SK-N-SH (cell line): Measurements from ENCODE around the gene RAB3IL1. TPM values are rescaled to one million over a fixed set of nuclear protein-coding genes. Genes with fewer than 3 reads are reported as not detected.
A peak's percentile ranks its signal among the peaks of the same experiment; 100 is the strongest.

Experiments used
- CTCF ChIA-PET: fragments of 300-600, 350-600 bp; formaldehyde crosslinking; extraction: SDS; loops from one replicate; lab custom pipeline; 2021; lab: Yijun Ruan, JAX
- POLR2A ChIA-PET: fragments of 350-600 bp; sonication (Branson Sonifier 250); formaldehyde crosslinking; extraction: SDS; loops from one replicate; lab custom pipeline; 2020; ENCODE audit warnings: antibody characterized with exemption, inconsistent platforms; lab: Yijun Ruan, JAX
- DNase-seq: peaks from one replicate; pipeline ENCODE4 v3.0.0; 2012
- H2AFZ ChIP-seq: fragments of 200-600 bp; sonication (generic); 2 replicates; pipeline ENCODE4 v1.8.1; 2016; ENCODE audit warnings: antibody characterized with exemption, mild to moderate bottlenecking, low read depth
- H3F3A ChIP-seq: fragments of 200-600 bp; sonication (generic); replicated peaks from 2 replicates; pipeline ENCODE3; 2016; ENCODE audit warnings: antibody characterized with exemption, mild to moderate bottlenecking; ENCODE audit not compliant: insufficient read depth
- H3K27ac ChIP-seq, 2 experiments: fragments of 200-500 bp in 1 of 2; fragments of 200-600 bp in 1 of 2; sonication (Bioruptor generic) in 1 of 2; sonication (generic), shearing (Covaris generic) in 1 of 2; 2 replicates each; pipeline versions ENCODE4 v1.5.1 to v1.6.1; 2014 to 2016; ENCODE audit warnings: low read depth in 2 of 2, inconsistent platforms in 1 of 2, low read length in 1 of 2, mild to moderate bottlenecking in 1 of 2, mixed read lengths in 1 of 2
- H3K27me3 ChIP-seq: fragments of 200-600 bp; sonication (generic), shearing (Covaris generic); 2 replicates; pipeline ENCODE4 v1.6.1; 2016; ENCODE audit warnings: mixed run types; ENCODE audit not compliant: insufficient read depth
- H3K36me3 ChIP-seq, 2 experiments: fragments of 200-500 bp in 1 of 2; fragments of 200-600 bp in 1 of 2; sonication (Bioruptor generic) in 1 of 2; sonication (generic) in 1 of 2; replicated peaks in 1 of 2; 2 replicates each; pipeline versions ENCODE3 to v1.5.1; 2014 to 2016; ENCODE audit warnings: low read length in 1 of 2, mild to moderate bottlenecking in 1 of 2; ENCODE audit not compliant: insufficient read depth in 2 of 2, control insufficient read depth in 1 of 2
- H3K4me1 ChIP-seq, 2 experiments: fragments of 200-500 bp in 1 of 2; fragments of 200-600 bp in 1 of 2; sonication (Bioruptor generic) in 1 of 2; sonication (generic), shearing (Covaris generic) in 1 of 2; 2 replicates each; pipeline versions ENCODE4 v1.5.1 to v1.6.1; 2014 to 2016; ENCODE audit warnings: low read depth in 1 of 2, low read length in 1 of 2, mixed run types in 1 of 2; ENCODE audit not compliant: insufficient read depth in 2 of 2, control insufficient read depth in 1 of 2
- H3K4me2 ChIP-seq: fragments of 200-600 bp; sonication (generic), shearing (Covaris generic); 2 replicates; pipeline ENCODE4 v1.6.1; 2017; ENCODE audit warnings: mixed run types
- H3K4me3 ChIP-seq, 2 experiments: fragments of 200-500 bp in 1 of 2; fragments of 200-600 bp in 1 of 2; sonication (Bioruptor generic) in 1 of 2; sonication (generic), shearing (Covaris generic) in 1 of 2; 2 replicates each; pipeline versions ENCODE4 v1.5.1 to v1.8.1; 2014 to 2016; ENCODE audit warnings: low read depth in 2 of 2, inconsistent platforms in 1 of 2, low read length in 1 of 2, mild to moderate bottlenecking in 1 of 2, mixed read lengths in 1 of 2, moderate library complexity in 1 of 2
- H3K79me2 ChIP-seq: fragments of 200-600 bp; sonication (generic); 2 replicates; pipeline ENCODE4 v1.8.1; 2017; ENCODE audit warnings: mild to moderate bottlenecking; ENCODE audit not compliant: insufficient read depth
- H3K9ac ChIP-seq: fragments of 200-600 bp; sonication (generic); 2 replicates; pipeline ENCODE4 v1.6.1; 2017; ENCODE audit warnings: mixed run types
- H3K9me2 ChIP-seq: fragments of 200-600 bp; sonication (generic); 2 replicates; pipeline ENCODE4 v1.6.1; 2017; ENCODE audit warnings: mixed run types
- H3K9me3 ChIP-seq: fragments of 200-600 bp; sonication (generic); 2 replicates; pipeline ENCODE4 v1.6.1; 2017; ENCODE audit warnings: mixed run types, mild to moderate bottlenecking, moderate library complexity
- H4K20me1 ChIP-seq: fragments of 200-600 bp; sonication (generic); 2 replicates; pipeline ENCODE4 v1.6.1; 2017; ENCODE audit warnings: mild to moderate bottlenecking, mixed run types; ENCODE audit not compliant: insufficient read depth
- CHD2 ChIP-seq: fragments of 150-350 bp; IDR thresholded peaks from 2 replicates; pipeline ENCODE4 v1.6.1; 2018; ENCODE audit warnings: low read length; ENCODE audit not compliant: partially characterized antibody
- ELF1 ChIP-seq: IDR thresholded peaks from 2 replicates; pipeline ENCODE4 v1.4.0; 2012
- FOSL2 ChIP-seq: IDR thresholded peaks from 2 replicates; pipeline ENCODE4 v1.4.0; 2012; ENCODE audit warnings: low read depth, mild to moderate bottlenecking, moderate library complexity, borderline replicate concordance
- MEF2A ChIP-seq: IDR thresholded peaks from 2 replicates; pipeline ENCODE4 v1.4.0; 2012; ENCODE audit warnings: low read depth, borderline replicate concordance
- MXI1 ChIP-seq: IDR thresholded peaks from 2 replicates; pipeline ENCODE4 v1.6.1; 2012; ENCODE audit warnings: mild to moderate bottlenecking, low read depth, low read length, improper control_type of control experiment
- NFIC ChIP-seq: IDR thresholded peaks from 2 replicates; pipeline ENCODE4 v1.4.0; 2012; ENCODE audit warnings: borderline replicate concordance
- NRF1 ChIP-seq: IDR thresholded peaks from 2 replicates; pipeline ENCODE4 v1.6.1; 2012; ENCODE audit warnings: low read depth, mild to moderate bottlenecking, low read length
- POLR2AphosphoS5 ChIP-seq: IDR thresholded peaks from 2 replicates; pipeline ENCODE4 v1.6.1; 2012; ENCODE audit warnings: low read depth, low read length
- RAD21 ChIP-seq: IDR thresholded peaks from 2 replicates; pipeline ENCODE4 v1.6.1; 2012; ENCODE audit warnings: mild to moderate bottlenecking, low read length
- RXRA ChIP-seq: IDR thresholded peaks from 2 replicates; pipeline ENCODE4 v1.4.0; 2012; ENCODE audit warnings: low read depth, mild to moderate bottlenecking, borderline replicate concordance
- SIN3A ChIP-seq: IDR thresholded peaks from 2 replicates; pipeline ENCODE4 v1.6.1; 2012; ENCODE audit warnings: low read depth, mild to moderate bottlenecking, low read length, moderate library complexity, borderline replicate concordance
- YY1 ChIP-seq: IDR thresholded peaks from 2 replicates; pipeline ENCODE4 v1.4.0; 2012; ENCODE audit warnings: low read depth, mild to moderate bottlenecking
- ZBTB33 ChIP-seq: IDR thresholded peaks from 2 replicates; pipeline ENCODE4 v1.4.0; 2012; ENCODE audit warnings: low read depth, borderline replicate concordance
- WGBS: methylation state at CpG from one replicate; pipeline ENCODE4 v1.1.6; 2017; ENCODE audit warnings: low lambda C conversion rate; 5-methylcytosine and 5-hydroxymethylcytosine counted together
- polyA plus RNA-seq, 3 experiments: library from polyadenylated mRNA; depleted of rRNA; stranded (reverse); fragments of >200 nt; gene quantifications; 2 replicates each; pipeline ENCODE4 v1.2.3, GENCODE V29; 2012
- TF ChIP-seq, protein P1 (sequence below): IDR thresholded peaks from 2 replicates; pipeline ENCODE4 v1.4.0; 2012; ENCODE audit warnings: low read depth, borderline replicate concordance

The RAB3IL1 gene
- polyA plus RNA-seq, 1 of the 3 experiments (the other 2 are of a cell fraction) = 10.2 TPM

DNA sequence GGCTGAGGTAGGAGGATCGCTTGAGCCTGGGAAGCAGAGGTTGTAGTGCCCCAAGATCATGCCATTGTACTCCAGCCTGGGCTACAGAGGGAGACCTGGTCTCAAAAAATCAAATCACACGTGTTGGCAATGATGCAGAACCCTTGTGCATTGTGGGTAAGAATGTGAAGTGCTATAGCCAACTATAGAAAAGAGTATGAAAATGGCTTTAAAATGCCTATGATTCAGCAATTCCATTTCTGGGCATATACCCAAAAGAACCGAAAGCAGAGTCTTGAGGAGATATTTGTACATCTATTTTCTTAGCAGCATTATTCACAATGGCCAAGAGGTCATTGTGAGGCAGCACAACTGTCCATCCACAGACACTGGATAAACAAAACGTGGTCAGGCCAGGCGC, 23.4 kb downstream of the RAB3IL1 start (continued):
- TF ChIP-seq MXI1 = no peak
- TF ChIP-seq RAD21 = no peak
- no peak for TF ChIP-seq POLR2AphosphoS5
- TF ChIP-seq ZBTB33 = no peak

DNA sequence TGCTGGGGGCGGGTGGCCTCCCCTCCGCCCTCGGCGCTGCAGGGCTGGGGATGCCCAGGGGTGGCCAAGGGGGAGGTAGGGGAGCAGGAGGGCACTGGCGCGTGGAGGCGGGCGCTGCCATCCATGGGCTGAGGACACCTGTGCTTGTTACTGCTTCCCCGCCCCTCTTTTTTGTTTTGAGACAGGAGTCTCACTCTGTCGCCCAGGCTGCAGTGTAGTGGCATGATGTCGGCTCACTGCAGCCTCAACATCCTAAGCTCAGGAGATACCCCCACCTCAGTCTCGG, 25.3 kb downstream of the RAB3IL1 start:
- Histone ChIP-seq H3K36me3 (no peaks in the 10 kb centered on the region), H3K9me3 (no peaks in the 10 kb centered on the region), H3K4me2 (peak overlapping the region; percentile 76; the same call in 1 of the 2 replicates), H3K4me3 (peak overlapping the region; percentile 54 to 77; a peak in 3 of 4 replicates), H3K27me3 (no peaks in the 10 kb centered on the region), H4K20me1 (no peaks in the 10 kb centered on the region), H3K9ac (peak overlapping the region; percentile 36; the same call in 1 of the 2 replicates), H3K79me2 (peaks cover 30% of the 10 kb centered on the region), H3F3A (peaks cover 42% of the 10 kb centered on the region), H3K4me1 (peaks cover 7 to 14% of the 10 kb centered on the region in 2 experiments; a peak in 3 of 4 replicates), H3K9me2 (no peaks in the 10 kb centered on the region), H2AFZ (0 out of 2 replicates have a peak overlapping the region, but pooled peaks have one; percentile 72), H3K27ac (no peak overlapping the region)
- ChIA-PET POLR2A (no interaction called here), CTCF (interaction anchor here (1.3 to 4.4 kb wide), 5 partner anchors 56 to 216 kb away, joined by 3 to 34 read pairs (median 12); no protein-coding TSS in a partner anchor)
- no peak for TF ChIP-seq RXRA
- TF ChIP-seq MEF2A = no peak
- TF ChIP-seq ELF1 = no peak
- TF ChIP-seq RAD21 = no peak
- no peak for DNase-seq
- 87% methylated on average over 5 of the region's 12 CpGs for WGBS

GRCh38 chr11:61891331-61892084, 25.9 kb downstream of the RAB3IL1 start, which contains the start of gene FADS3:
Gene FADS3, minus strand, starts transcription at chr11:61891545. Its CDS starts 164 bp downstream, at chr11:61891381.
- no peaks in the 10 kb centered on the region for H3K36me3 ChIP-seq
- peak within 1 kb of the TSS; percentile 77 to 81 for H3K4me3 ChIP-seq
- under 1% methylated on average over 17 of the region's 96 CpGs for WGBS
- H2AFZ ChIP-seq = peak within 1 kb of the TSS; percentile 83; the same call in 1 of the 2 replicates
- H3K27ac ChIP-seq = peak within 1 kb of the TSS; percentile 24 to 31; a peak in 2 of 4 replicates
- H3K9ac ChIP-seq = peak within 1 kb of the TSS; percentile 80
- H3F3A ChIP-seq = peaks cover 42% of the 10 kb centered on the region
- no peaks in the 10 kb centered on the region for H3K9me2 ChIP-seq
- TF ChIP-seq YY1 = no peak
- TF ChIP-seq, protein P1, sequence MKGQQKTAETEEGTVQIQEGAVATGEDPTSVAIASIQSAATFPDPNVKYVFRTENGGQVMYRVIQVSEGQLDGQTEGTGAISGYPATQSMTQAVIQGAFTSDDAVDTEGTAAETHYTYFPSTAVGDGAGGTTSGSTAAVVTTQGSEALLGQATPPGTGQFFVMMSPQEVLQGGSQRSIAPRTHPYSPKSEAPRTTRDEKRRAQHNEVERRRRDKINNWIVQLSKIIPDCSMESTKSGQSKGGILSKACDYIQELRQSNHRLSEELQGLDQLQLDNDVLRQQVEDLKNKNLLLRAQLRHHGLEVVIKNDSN = no peak
- no peak for TF ChIP-seq FOSL2
- peak; percentile 20; the same call in 1 of the 2 replicates for TF ChIP-seq NRF1
- TF ChIP-seq NFIC = no peak
- no peak; the same call in 1 of the 2 replicates for TF ChIP-seq SIN3A
- no peak for TF ChIP-seq RAD21
- no peak for TF ChIP-seq CHD2
- peak; percentile 96 for DNase-seq
- H3K4me1 ChIP-seq = peaks cover 7 to 14% of the 10 kb centered on the region in 2 experiments; a peak in 3 of 4 replicates
- POLR2A ChIA-PET = interaction anchor here (1.1 kb wide), 1 partner anchor 10 kb away, joined by 4 read pairs; no protein-coding TSS in a partner anchor
- peak within 1 kb of the TSS; percentile 99 for H3K4me2 ChIP-seq
- H3K9me3 ChIP-seq = no peaks in the 10 kb centered on the region
- CTCF ChIA-PET = interaction anchor here (1.1 to 4.4 kb wide), 9 partner anchors 10 to 216 kb away, joined by 3 to 34 read pairs (median 12); no protein-coding TSS in a partner anchor
- H3K79me2 ChIP-seq = peaks cover 36% of the 10 kb centered on the region
- H4K20me1 ChIP-seq = no peaks in the 10 kb centered on the region
- no peaks in the 10 kb centered on the region for H3K27me3 ChIP-seq
